ENCODE measurements around the gene DPP6. TPM values are rescaled to one million over a fixed set of nuclear protein-coding genes. Genes with fewer than 3 reads are reported as not detected.

Gene DPP6
- total RNA-seq, 1 donor from 2014 or later = 0.39 TPM

GRCh38 chr7:154765118-154765517 lies 712.9 kb downstream of the DPP6 start:
- Histone ChIP-seq H2AFZ (replicated peaks) (no peak overlapping the region), H3K27me3 (no peaks in the 10 kb centered on the region), H3K9me3 (ENCODE audit: low read depth) (no peaks in the 10 kb centered on the region), H3K79me2 (ENCODE audit: low read depth) (no peaks in the 10 kb centered on the region), H3K4me2 (peak overlapping the region; percentile 32), H3K27ac (no peak overlapping the region), H3K4me1 (peaks cover 10% of the 10 kb centered on the region), H3F3A (ENCODE audit: low read depth) (no peaks in the 10 kb centered on the region), H3K9ac (no peak overlapping the region), H3K36me3 (no peaks in the 10 kb centered on the region), H4K20me1 (ENCODE audit: low read depth) (no peaks in the 10 kb centered on the region), H3K4me3 (no peak overlapping the region)
- no peak overlapping the region for H3K27ac Mint-ChIP-seq
- peaks cover 9% of the 10 kb centered on the region for H3K27me3 Mint-ChIP-seq (ENCODE audit: insufficient read depth, low read depth)
- no peak for DNase-seq (ENCODE audit: low spot score)
- no peak for TF ChIP-seq EZH2 (IDR thresholded peaks at IDR 0.05)
- TF ChIP-seq CTCF (IDR thresholded peaks at IDR 0.05) = no peak
- TF ChIP-seq EZH2phosphoT487 (IDR thresholded peaks at IDR 0.05) = no peak
- peaks cover 3% of the 10 kb centered on the region for H3K9me3 Mint-ChIP-seq
- H3K36me3 Mint-ChIP-seq = no peaks in the 10 kb centered on the region
- no peak overlapping the region for H3K4me3 Mint-ChIP-seq
- H3K4me1 Mint-ChIP-seq = no peaks in the 10 kb centered on the region

GRCh38 chr7:154767142-154767541 lies 714.9 kb downstream of the DPP6 start:
- no peaks in the 10 kb centered on the region for H3K36me3 Mint-ChIP-seq

GRCh38 chr7:154767821-154768415 lies 715.7 kb downstream of the DPP6 start:
- Mint-ChIP-seq H3K4me1 (no peaks in the 10 kb centered on the region), H3K9me3 (no peaks in the 10 kb centered on the region), H3K4me3 (no peak overlapping the region), H3K27me3 (ENCODE audit: insufficient read depth, low read depth) (peaks cover 6% of the 10 kb centered on the region), H3K27ac (no peak overlapping the region), H3K36me3 (no peaks in the 10 kb centered on the region)
- no peak for DNase-seq (ENCODE audit: low spot score)
- Histone ChIP-seq H4K20me1 (ENCODE audit: low read depth) (no peaks in the 10 kb centered on the region), H2AFZ (replicated peaks) (no peak overlapping the region), H3K79me2 (ENCODE audit: low read depth) (no peaks in the 10 kb centered on the region), H3F3A (ENCODE audit: low read depth) (no peaks in the 10 kb centered on the region), H3K9me3 (ENCODE audit: low read depth) (no peaks in the 10 kb centered on the region), H3K27ac (no peak overlapping the region), H3K4me2 (no peak overlapping the region), H3K36me3 (no peaks in the 10 kb centered on the region), H3K4me3 (no peak overlapping the region), H3K27me3 (no peaks in the 10 kb centered on the region), H3K4me1 (peaks cover 10% of the 10 kb centered on the region), H3K9ac (no peak overlapping the region)
- no peak for TF ChIP-seq EZH2phosphoT487 (IDR thresholded peaks at IDR 0.05)
- TF ChIP-seq EZH2 (IDR thresholded peaks at IDR 0.05) = no peak
- no peak for TF ChIP-seq CTCF (IDR thresholded peaks at IDR 0.05)

More at GRCh38 chr7:154767142-154767541, 714.9 kb downstream of the DPP6 start:
- no peaks in the 10 kb centered on the region for H4K20me1 ChIP-seq (ENCODE audit: low read depth)
- TF ChIP-seq EZH2phosphoT487 (IDR thresholded peaks at IDR 0.05) (no peak), EZH2 (IDR thresholded peaks at IDR 0.05) (no peak), CTCF (IDR thresholded peaks at IDR 0.05) (no peak)
- H3K27ac Mint-ChIP-seq = no peak overlapping the region
- no peak overlapping the region for H3K4me2 ChIP-seq
- peaks cover 6% of the 10 kb centered on the region for H3K27me3 Mint-ChIP-seq (ENCODE audit: insufficient read depth, low read depth)
- H3K27ac ChIP-seq = no peak overlapping the region
- H3K9me3 Mint-ChIP-seq = peaks cover under 1% of the 10 kb centered on the region
- no peaks in the 10 kb centered on the region for H3F3A ChIP-seq (ENCODE audit: low read depth)
- no peaks in the 10 kb centered on the region for H3K79me2 ChIP-seq (ENCODE audit: low read depth)
- no peak overlapping the region for H3K4me3 Mint-ChIP-seq
- peaks cover 10% of the 10 kb centered on the region for H3K4me1 ChIP-seq
- DNase-seq (ENCODE audit: low spot score) = no peak
- no peak overlapping the region for H3K4me3 ChIP-seq
- no peaks in the 10 kb centered on the region for H3K36me3 ChIP-seq
- no peaks in the 10 kb centered on the region for H3K27me3 ChIP-seq
- H3K4me1 Mint-ChIP-seq = no peaks in the 10 kb centered on the region
- no peak overlapping the region for H3K9ac ChIP-seq
- no peaks in the 10 kb centered on the region for H3K9me3 ChIP-seq (ENCODE audit: low read depth)
- no peak overlapping the region for H2AFZ ChIP-seq (replicated peaks)

Data from neural progenitor cell (in vitro differentiated cells).